Lower lobe of right lung (tissue), 2 donors: ENCODE data around the gene CD81. TPM values are rescaled to one million over a fixed set of nuclear protein-coding genes. Genes with fewer than 3 reads are reported as not detected.

Experiments
- ATAC-seq, 2 donors: fragments of 200-7000 bp; cut with Tn5 transposase; one replicate each; pipeline ENCODE4 v1.9.1; 2020 to 2022; ENCODE audit warnings: mild to moderate bottlenecking in 2 of 2, moderate library complexity in 2 of 2
- DNase-seq: peaks from one replicate; pipeline ENCODE4 v3.0.0-alpha.2; 2020
- H3K27ac ChIP-seq: fragments of 200-600 bp; one replicate; pipeline ENCODE4 v1.8.0; 2022
- H3K27me3 ChIP-seq: fragments of 200-600 bp; one replicate; pipeline ENCODE4 v1.8.0; 2022; ENCODE audit warnings: low read depth
- H3K36me3 ChIP-seq: fragments of 200-600 bp; one replicate; pipeline ENCODE4 v1.8.0; 2022; ENCODE audit warnings: mild to moderate bottlenecking
- H3K4me1 ChIP-seq: fragments of 200-600 bp; one replicate; pipeline ENCODE4 v1.8.0; 2022
- H3K4me3 ChIP-seq: fragments of 200-600 bp; one replicate; pipeline ENCODE4 v1.8.0; 2022; ENCODE audit warnings: mild to moderate bottlenecking
- H3K9me3 ChIP-seq: fragments of 200-600 bp; one replicate; pipeline ENCODE4 v1.8.0; 2022
- CTCF ChIP-seq: fragments of 200-600 bp; IDR thresholded peaks from one replicate; pipeline ENCODE4 v1.8.0; 2022; ENCODE audit warnings: antibody characterized with exemption, mild to moderate bottlenecking
- intact Hi-C: fragments of 100-400 bp; cut with DNase I; formaldehyde crosslinking; loops from one replicate; pipeline ENCODE4 v1.11.0; 2022
- total RNA-seq: library from RNA; stranded (reverse); fragmentation: NEBNext Ultra II Directional; extraction: Animal tissue kit (Norgen Biotek cat#: 25700); gene quantifications from one replicate; pipeline ENCODE4 v1.2.1, GENCODE V29; 2021
- donor health status: DM: no; HTN: yes; CAD: no; lungs with severe emphysema.

The CD81 gene
- total RNA-seq, 1 donor from 2014 or later: 850 TPM

GRCh38 chr11:2379466-2380174 lies 2.5 kb downstream of the CD81 start:
- H3K4me1 ChIP-seq: peaks cover 58% of the 10 kb centered on the region

GRCh38 chr11:2380396-2380795 lies 3.3 kb downstream of the CD81 start:
- H3K27ac ChIP-seq: peak overlapping the region; percentile 99
- no peaks in the 10 kb centered on the region for H3K9me3 ChIP-seq
- ATAC-seq (no peak), DNase-seq (no peak)
- H3K27me3 ChIP-seq: no peaks in the 10 kb centered on the region
- TF ChIP-seq CTCF: no peak
- intact Hi-C loops: no loop called here
- H3K4me3 ChIP-seq: peak overlapping the region; percentile 48
- H3K36me3 ChIP-seq: peaks cover 7% of the 10 kb centered on the region
- peaks cover 65% of the 10 kb centered on the region for H3K4me1 ChIP-seq

More at GRCh38 chr11:2379466-2380174, 2.5 kb downstream of the CD81 start:
- Histone ChIP-seq H3K27ac (peak overlapping the region; percentile 99), H3K9me3 (no peaks in the 10 kb centered on the region), H3K4me3 (peak overlapping the region; percentile 48), H3K36me3 (no peaks in the 10 kb centered on the region), H3K27me3 (no peaks in the 10 kb centered on the region)
- DNase-seq: peak; percentile 48
- TF ChIP-seq CTCF: no peak
- ATAC-seq: no peak
- intact Hi-C loops: no loop called here

- peak overlapping the region; percentile 99 for H3K27ac ChIP-seq
- no peak for TF ChIP-seq CTCF
- no peaks in the 10 kb centered on the region for H3K9me3 ChIP-seq
- intact Hi-C loops: no loop called here
- DNase-seq (peak; percentile 93), ATAC-seq (peak; percentile 33 to 68)
- H3K36me3 ChIP-seq: peaks cover 12% of the 10 kb centered on the region
- H3K4me3 ChIP-seq: peak overlapping the region; percentile 48
- peaks cover 69% of the 10 kb centered on the region for H3K4me1 ChIP-seq
- no peaks in the 10 kb centered on the region for H3K27me3 ChIP-seq
Measured at GRCh38 chr11:2380807-2381350, 3.8 kb downstream of the CD81 start.

GRCh38 chr11:2381494-2382128 lies 4.5 kb downstream of the CD81 start:
- H3K4me3 ChIP-seq: peak overlapping the region; percentile 48
- intact Hi-C loops: no loop called here

GRCh38 chr11:2382129-2382517 lies 5.0 kb downstream of the CD81 start:
- peak overlapping the region; percentile 99 for H3K27ac ChIP-seq
- DNase-seq: no peak
- ATAC-seq: no peak
- intact Hi-C loops: no loop called here
- H3K4me3 ChIP-seq: no peak overlapping the region
- peaks cover 14% of the 10 kb centered on the region for H3K36me3 ChIP-seq
- H3K27me3 ChIP-seq: no peaks in the 10 kb centered on the region
- no peak for TF ChIP-seq CTCF
- H3K9me3 ChIP-seq: no peaks in the 10 kb centered on the region
- H3K4me1 ChIP-seq: peaks cover 73% of the 10 kb centered on the region

More at GRCh38 chr11:2381494-2382128, 4.5 kb downstream of the CD81 start:
- no peak for TF ChIP-seq CTCF
- H3K4me1 ChIP-seq: peaks cover 72% of the 10 kb centered on the region
- peak overlapping the region; percentile 99 for H3K27ac ChIP-seq
- DNase-seq (peak; percentile 51), ATAC-seq (no peak)
- H3K27me3 ChIP-seq: no peaks in the 10 kb centered on the region
- H3K9me3 ChIP-seq: no peaks in the 10 kb centered on the region
- peaks cover 14% of the 10 kb centered on the region for H3K36me3 ChIP-seq
